NB4 (cell line): ENCODE measurements around the gene SCRN2.

ENCODE experiments used
- DNase-seq: peaks from one replicate; pipeline ENCODE4 v3.0.0; 2010; ENCODE audit warnings: low read depth
- H3K4me3 ChIP-seq: one replicate; pipeline ENCODE4 v1.5.1; 2011; ENCODE audit warnings: mild to moderate bottlenecking, low read depth, low read length, moderate library complexity
- CTCF ChIP-seq: IDR thresholded peaks from one replicate; pipeline ENCODE4 v1.5.1; 2012; ENCODE audit warnings: low read depth, low read length
- MAX ChIP-seq: IDR thresholded peaks from 2 replicates; pipeline ENCODE4 v1.6.1; 2011; ENCODE audit warnings: low read depth, low read length
- MYC ChIP-seq: IDR thresholded peaks from 2 replicates; pipeline ENCODE4 v1.6.1; 2011; ENCODE audit warnings: low read depth, low read length
- POLR2A ChIP-seq: IDR thresholded peaks from 2 replicates; pipeline ENCODE4 v1.6.1; 2011; ENCODE audit warnings: mild to moderate bottlenecking; ENCODE audit not compliant: insufficient read length; ENCODE audit errors: extremely low read depth

The SCRN2 gene

DNA sequence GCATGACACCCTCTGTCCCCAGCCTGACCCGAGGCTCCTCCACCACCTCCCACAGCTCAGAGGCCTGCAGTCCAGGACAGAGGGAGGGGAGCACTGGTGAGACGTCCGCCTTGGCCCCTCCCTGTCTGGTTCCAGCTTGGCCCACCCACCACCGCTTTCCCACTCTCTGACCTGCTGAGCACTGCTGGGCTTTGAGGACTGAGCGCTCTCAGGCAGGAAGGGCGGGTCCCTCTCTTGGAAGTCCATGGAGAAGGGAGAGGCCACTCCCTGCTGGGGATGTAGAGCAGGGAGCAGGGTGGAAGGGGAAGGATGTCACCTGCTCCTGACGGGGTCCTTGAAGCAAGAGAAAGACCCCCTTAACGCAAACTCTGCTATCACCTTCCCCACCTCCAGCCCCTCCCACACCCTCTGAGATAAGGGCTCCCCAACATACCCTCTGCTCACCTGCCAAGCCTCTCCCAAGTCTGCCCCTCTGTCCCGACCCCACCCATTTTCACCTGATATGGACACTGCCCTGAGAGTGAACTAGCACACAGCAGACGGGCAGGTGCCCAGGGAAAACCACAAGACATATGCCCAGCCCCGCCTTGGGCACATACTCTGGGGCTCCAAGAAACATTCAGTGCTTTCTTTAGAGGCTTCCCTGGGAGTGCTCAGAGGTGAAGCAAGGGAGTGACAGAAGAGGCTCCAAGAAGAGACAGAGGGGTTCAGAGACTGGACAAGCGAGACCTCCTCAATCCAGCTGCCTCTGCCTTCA lies 20.9 kb downstream of the SCRN2 start:
- DNase-seq, result no peak
- TF ChIP-seq CTCF, result no peak
- TF ChIP-seq MAX, result no peak
- no peak for TF ChIP-seq POLR2A
- no peak for TF ChIP-seq MYC
- H3K4me3 ChIP-seq, result peak overlapping the region; percentile 87

GRCh38 chr17:47819475-47819874 lies 21.6 kb downstream of the SCRN2 start:
- no peak for TF ChIP-seq CTCF
- TF ChIP-seq MYC, result no peak
- TF ChIP-seq POLR2A, result no peak
- TF ChIP-seq MAX, result no peak
- no peak for DNase-seq
- no peak overlapping the region for H3K4me3 ChIP-seq

GRCh38 chr17:47818002-47818695 lies 22.9 kb downstream of the SCRN2 start:
- no peak overlapping the region for H3K4me3 ChIP-seq
- TF ChIP-seq MYC (no peak), CTCF (no peak), POLR2A (no peak), MAX (no peak)
- no peak for DNase-seq

- no peak for DNase-seq
- H3K4me3 ChIP-seq, result no peak overlapping the region
- TF ChIP-seq MYC (no peak), POLR2A (no peak), MAX (no peak), CTCF (no peak)
Measured at GRCh38 chr17:47816947-47817346, 24.1 kb downstream of the SCRN2 start.

GRCh38 chr17:47816111-47816735 lies 24.9 kb downstream of the SCRN2 start:
- H3K4me3 ChIP-seq, result no peak overlapping the region
- TF ChIP-seq CTCF (no peak), MAX (no peak), POLR2A (no peak), MYC (no peak)
- DNase-seq, result no peak
